Measurements from ENCODE around the gene PIP5K1B. TPM values are rescaled to one million over a fixed set of nuclear protein-coding genes. Genes with fewer than 3 reads are reported as not detected.

Gene PIP5K1B
- total and polyA plus RNA-seq, 2 of the 13 experiments (the other 11 are each of a cell fraction or from before 2014, with no cell fraction given), result 15.8 to 17.5 TPM

- no peak for TF ChIP-seq LRRFIP1 (CRISPR knock-in tag; conservative IDR thresholded peaks at IDR 0.05)
- no peak for TF ChIP-seq RERE (CRISPR knock-in tag; IDR thresholded peaks at IDR 0.05; ENCODE audit: low read depth)
- TF ChIP-seq NONO (IDR thresholded peaks at IDR 0.05), result no peak
- TF ChIP-seq NONO (CRISPR knock-in tag; conservative IDR thresholded peaks at IDR 0.05), result peak; percentile 77
- peak; percentile 74 for TF ChIP-seq ZFP90 (CRISPR knock-in tag; IDR thresholded peaks at IDR 0.05; ENCODE audit: borderline replicate concordance)
- TF ChIP-seq CEBPB (IDR thresholded peaks at IDR 0.05; ENCODE audit: borderline replicate concordance, low read depth, low read length), result no peak
- no peak for TF ChIP-seq SKIL (CRISPR knock-in tag; IDR thresholded peaks at IDR 0.05; ENCODE audit: borderline replicate concordance)
- peak; percentile 96 for TF ChIP-seq ZNF776 (CRISPR knock-in tag; IDR thresholded peaks at IDR 0.05)
- peak; percentile 57; the same call in 1 of the 2 replicates for TF ChIP-seq HDAC2 (CRISPR knock-in tag; IDR thresholded peaks at IDR 0.05)
- TF ChIP-seq ZNF784 (CRISPR knock-in tag; IDR thresholded peaks at IDR 0.05; ENCODE audit: borderline replicate concordance), result no peak
- TF ChIP-seq MYPOP (CRISPR knock-in tag; IDR thresholded peaks at IDR 0.05), result no peak; the same call in 1 of the 2 replicates
- TF ChIP-seq GPN1 (CRISPR knock-in tag; IDR thresholded peaks at IDR 0.05; ENCODE audit: borderline replicate concordance), result no peak
- TF ChIP-seq JUND (CRISPR knock-in tag; IDR thresholded peaks at IDR 0.05), result no peak
- TF ChIP-seq GATAD2A (CRISPR knock-in tag; IDR thresholded peaks at IDR 0.05), result peak; percentile 50
- peak; percentile 62 for TF ChIP-seq ZNF143 (CRISPR knock-in tag; IDR thresholded peaks at IDR 0.05)
- TF ChIP-seq RFXANK (CRISPR knock-in tag; IDR thresholded peaks at IDR 0.05), result no peak
These were observed 74.7 kb downstream of the PIP5K1B start (continued) for GRCh38 chr9:68779558-68780379.
